KOPT-K1 (cell line): ENCODE measurements around the gene ATP5PB.

Experiments
- H3K27ac ChIP-seq: fragments of 200-600 bp; sonication (generic); 2 replicates; pipeline ENCODE4 v1.5.1; 2016; ENCODE audit warnings: antibody characterized with exemption, mild to moderate bottlenecking, low read depth, low read length; ENCODE audit not compliant: poor library complexity, severe bottlenecking
- H3K36me3 ChIP-seq: fragments of 200-600 bp; sonication (generic); 2 replicates; pipeline ENCODE4 v1.5.1; 2017; ENCODE audit warnings: antibody characterized with exemption, mild to moderate bottlenecking, low read length, moderate library complexity; ENCODE audit not compliant: insufficient read depth
- H3K9me3 ChIP-seq: fragments of 200-600 bp; sonication (generic); 2 replicates; pipeline ENCODE4 v1.5.1; 2017; ENCODE audit warnings: antibody characterized with exemption, low read length, mild to moderate bottlenecking; ENCODE audit not compliant: insufficient read depth, poor library complexity, severe bottlenecking

The ATP5PB gene

DNA sequence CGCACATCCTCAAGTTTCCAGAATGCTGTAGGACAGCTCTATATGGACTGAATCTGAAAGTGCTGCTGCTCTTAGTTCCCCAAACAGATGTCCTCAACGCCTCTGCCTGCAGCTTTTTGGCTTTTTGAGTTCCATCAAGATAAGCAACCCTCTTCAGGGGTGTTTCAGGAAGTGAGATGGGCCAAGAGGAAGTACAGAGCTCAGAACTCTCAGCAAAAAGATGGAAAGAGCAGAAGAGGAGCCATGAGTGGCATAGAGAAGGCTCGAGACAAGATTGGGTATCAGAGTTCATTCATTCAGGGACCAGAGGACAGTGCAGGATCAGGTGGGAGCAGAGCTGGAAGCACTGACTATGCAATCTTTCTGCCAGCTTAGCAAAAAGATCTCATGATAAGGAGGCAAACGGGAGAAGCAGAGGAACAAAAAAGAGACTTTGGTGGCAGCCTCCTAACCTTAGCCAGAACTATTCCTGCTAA, 54.4 kb downstream of the ATP5PB start, which contains the start of the genes ADORA3 and TMIGD3:
Gene ADORA3, minus strand, starts transcription at position 49 of the 476 bp plus-strand sequence. CDS start 279 bp downstream, outside the sequence.
Gene TMIGD3, minus strand, starts transcription at position 49 of the 476 bp plus-strand sequence. CDS start 279 bp downstream, outside the sequence.
- Histone ChIP-seq H3K9me3 (no peaks in the 10 kb centered on the region), H3K27ac (peak within 1 kb of the TSS; percentile 64), H3K36me3 (no peaks in the 10 kb centered on the region)

DNA sequence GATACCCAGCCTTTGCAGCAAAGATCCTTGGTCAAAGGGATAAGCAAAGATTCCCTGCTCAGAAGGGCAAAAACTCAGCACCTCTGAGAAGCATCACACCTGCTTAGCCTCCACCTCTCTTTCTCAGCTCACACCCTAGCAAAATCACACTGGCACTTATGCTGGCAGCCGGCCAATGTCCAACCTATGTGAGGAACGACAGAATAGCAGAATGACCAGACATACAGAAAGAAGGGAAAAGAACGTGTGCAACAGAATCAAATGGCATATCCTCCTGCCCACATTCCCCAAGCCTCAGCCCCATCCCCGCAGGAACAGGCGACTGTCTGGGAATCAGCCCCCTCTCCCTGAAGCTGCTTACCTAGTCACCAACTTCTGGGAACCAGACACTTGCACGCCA, 54.8 kb downstream of the ATP5PB start:
- Histone ChIP-seq H3K36me3 (no peaks in the 10 kb centered on the region), H3K9me3 (no peaks in the 10 kb centered on the region), H3K27ac (peak overlapping the region; percentile 64)

DNA sequence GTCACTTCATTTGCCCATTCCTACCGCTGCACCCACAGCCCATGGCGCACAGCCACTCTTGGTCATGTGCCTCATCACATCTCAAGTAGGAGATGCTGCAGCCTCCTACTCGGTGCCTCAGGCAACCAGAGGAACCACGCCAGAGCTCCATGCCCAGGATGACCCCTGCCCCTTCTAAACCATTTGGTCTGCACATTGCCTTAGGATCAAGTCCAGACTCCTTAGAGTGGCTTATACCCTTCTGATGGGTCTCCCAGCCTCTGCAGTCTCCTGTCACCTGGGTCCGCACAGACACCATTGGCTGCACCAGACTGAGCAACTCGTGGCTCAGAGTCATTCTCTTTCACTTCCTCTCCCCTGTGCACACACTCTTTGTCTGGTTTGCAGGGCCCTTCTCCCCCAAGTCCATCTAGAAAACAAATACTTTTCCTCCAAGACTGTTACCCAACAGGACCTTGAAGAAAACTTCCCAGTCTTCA, 56.4 kb downstream of the ATP5PB start:
- Histone ChIP-seq H3K9me3 (no peaks in the 10 kb centered on the region), H3K27ac (peak overlapping the region; percentile 64), H3K36me3 (no peaks in the 10 kb centered on the region)

- peak overlapping the region; percentile 64 for H3K27ac ChIP-seq
- no peaks in the 10 kb centered on the region for H3K9me3 ChIP-seq
- H3K36me3 ChIP-seq: no peaks in the 10 kb centered on the region
Measured at GRCh38 chr1:111506561-111506960, 57.3 kb downstream of the ATP5PB start.

GRCh38 chr1:111507411-111508201, 58.3 kb downstream of the ATP5PB start:
- Histone ChIP-seq H3K27ac (peak overlapping the region; percentile 94), H3K9me3 (no peaks in the 10 kb centered on the region), H3K36me3 (no peaks in the 10 kb centered on the region)

GRCh38 chr1:111509997-111510375, 60.7 kb downstream of the ATP5PB start:
- H3K36me3 ChIP-seq: no peaks in the 10 kb centered on the region
- no peaks in the 10 kb centered on the region for H3K9me3 ChIP-seq
- H3K27ac ChIP-seq: no peak overlapping the region

- Histone ChIP-seq H3K36me3 (no peaks in the 10 kb centered on the region), H3K27ac (no peak overlapping the region), H3K9me3 (no peaks in the 10 kb centered on the region)
Measured at GRCh38 chr1:111511370-111511769, 62.1 kb downstream of the ATP5PB start.
